Loucy (cell line): ENCODE data around the gene SELENOF.

Experiments used
- H2AFZ ChIP-seq: fragments of 200-600 bp; sonication (generic); 2 replicates; pipeline ENCODE4 v1.6.0; 2016; ENCODE audit warnings: antibody characterized with exemption, mild to moderate bottlenecking, low read length, moderate library complexity
- H3F3A ChIP-seq: fragments of 200-600 bp; 2 replicates; pipeline ENCODE4 v1.6.0; 2016; ENCODE audit warnings: antibody characterized with exemption, low read depth, mild to moderate bottlenecking
- H3K27me3 ChIP-seq: fragments of 200-600 bp; sonication (generic); 2 replicates; pipeline ENCODE4 v1.6.1; 2014; ENCODE audit warnings: low read length, mild to moderate bottlenecking; ENCODE audit not compliant: insufficient read depth, poor library complexity, severe bottlenecking
- H3K36me3 ChIP-seq: fragments of 200-600 bp; sonication (generic); 2 replicates; pipeline ENCODE4 v1.6.1; 2016; ENCODE audit warnings: low read length; ENCODE audit not compliant: insufficient read depth
- H3K4me1 ChIP-seq: fragments of 200-600 bp; sonication (generic); 2 replicates; pipeline ENCODE4 v1.5.1; 2014; ENCODE audit warnings: low read length, mild to moderate bottlenecking; ENCODE audit not compliant: insufficient read depth, poor library complexity, severe bottlenecking
- H3K4me2 ChIP-seq: fragments of 200-600 bp; sonication (generic); 2 replicates; pipeline ENCODE4 v1.6.0; 2014; ENCODE audit warnings: antibody characterized with exemption, low read length, low read depth, mild to moderate bottlenecking; ENCODE audit not compliant: poor library complexity, severe bottlenecking
- H3K4me3 ChIP-seq: fragments of 200-600 bp; sonication (generic); 2 replicates; pipeline ENCODE4 v1.5.1; 2014; ENCODE audit warnings: low read length, mild to moderate bottlenecking, mixed read lengths; ENCODE audit not compliant: poor library complexity, severe bottlenecking
- H3K79me2 ChIP-seq: fragments of 200-600 bp; sonication (generic); 2 replicates; pipeline ENCODE4 v1.6.1; 2014; ENCODE audit warnings: low read length; ENCODE audit not compliant: insufficient read depth
- H3K9ac ChIP-seq: fragments of 200-600 bp; sonication (generic); 2 replicates; pipeline ENCODE4 v1.6.0; 2014; ENCODE audit warnings: mild to moderate bottlenecking, low read depth, low read length, moderate library complexity; ENCODE audit not compliant: poor library complexity, severe bottlenecking
- H3K9me2 ChIP-seq: fragments of 200-600 bp; sonication (generic); replicated peaks from 2 replicates; pipeline ENCODE4 v1.6.1; 2016; ENCODE audit warnings: low read depth, low read length, mixed read lengths
- H3K9me3 ChIP-seq: fragments of 200-600 bp; sonication (generic); 2 replicates; pipeline ENCODE4 v1.6.1; 2014; ENCODE audit warnings: mild to moderate bottlenecking, antibody characterized with exemption, low read length, low read depth; ENCODE audit not compliant: insufficient read depth
- H4K20me1 ChIP-seq: fragments of 200-600 bp; sonication (generic); 2 replicates; pipeline ENCODE4 v1.6.0; 2014; ENCODE audit warnings: antibody characterized with exemption, low read length, mild to moderate bottlenecking; ENCODE audit not compliant: insufficient read depth, poor library complexity, severe bottlenecking
- EZH2phosphoT487 ChIP-seq: fragments of 200-600 bp; IDR thresholded peaks from 2 replicates; pipeline ENCODE4 v1.6.1; 2018; ENCODE audit warnings: antibody characterized with exemption, mild to moderate bottlenecking, moderate library complexity, borderline replicate concordance
- TF ChIP-seq, protein P1 (sequence below): fragments of 200-600 bp; sonication (generic); conservative IDR thresholded peaks from 2 replicates; pipeline ENCODE4 v1.5.1; 2014; ENCODE audit warnings: mild to moderate bottlenecking, antibody characterized with exemption, low read length

The SELENOF gene

DNA sequence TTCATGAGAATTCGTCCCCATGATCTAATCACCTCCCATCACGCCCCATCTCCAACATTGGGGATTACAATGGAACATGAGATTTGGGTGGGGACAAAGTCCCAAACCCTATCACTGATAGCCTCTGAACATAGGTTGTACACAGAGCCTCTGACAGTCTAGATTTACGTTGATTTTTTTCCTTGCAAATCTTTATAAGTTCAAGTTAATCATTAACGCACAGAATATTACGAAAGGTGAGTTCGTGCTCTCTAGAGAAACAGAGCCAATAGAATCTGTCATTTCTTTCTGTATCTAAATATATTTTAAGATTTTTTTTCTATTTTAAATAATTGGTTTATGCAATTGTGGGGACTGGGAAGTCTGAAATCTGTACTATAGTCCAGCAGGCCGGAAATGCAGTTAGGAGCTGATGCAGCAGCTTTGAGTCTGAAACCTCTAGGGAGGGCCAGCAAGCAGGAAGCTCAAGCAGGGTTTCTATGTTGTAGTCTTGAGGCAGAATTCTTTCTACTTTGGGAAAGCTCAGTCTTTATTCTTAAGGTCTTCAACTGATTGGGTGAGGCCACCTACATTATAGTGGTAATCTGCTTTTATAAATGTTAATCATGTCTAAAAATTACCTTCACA lies 61.0 kb downstream of the SELENOF start:
- Histone ChIP-seq H3K27me3 (no peaks in the 10 kb centered on the region), H2AFZ (no peak overlapping the region), H3K36me3 (no peaks in the 10 kb centered on the region), H3K4me2 (no peak overlapping the region), H4K20me1 (no peaks in the 10 kb centered on the region), H3F3A (no peaks in the 10 kb centered on the region), H3K9ac (no peak overlapping the region), H3K4me1 (no peaks in the 10 kb centered on the region), H3K4me3 (no peak overlapping the region), H3K9me2 (no peaks in the 10 kb centered on the region), H3K79me2 (no peaks in the 10 kb centered on the region), H3K9me3 (no peaks in the 10 kb centered on the region)
- TF ChIP-seq EZH2phosphoT487: no peak
- TF ChIP-seq, protein P1, sequence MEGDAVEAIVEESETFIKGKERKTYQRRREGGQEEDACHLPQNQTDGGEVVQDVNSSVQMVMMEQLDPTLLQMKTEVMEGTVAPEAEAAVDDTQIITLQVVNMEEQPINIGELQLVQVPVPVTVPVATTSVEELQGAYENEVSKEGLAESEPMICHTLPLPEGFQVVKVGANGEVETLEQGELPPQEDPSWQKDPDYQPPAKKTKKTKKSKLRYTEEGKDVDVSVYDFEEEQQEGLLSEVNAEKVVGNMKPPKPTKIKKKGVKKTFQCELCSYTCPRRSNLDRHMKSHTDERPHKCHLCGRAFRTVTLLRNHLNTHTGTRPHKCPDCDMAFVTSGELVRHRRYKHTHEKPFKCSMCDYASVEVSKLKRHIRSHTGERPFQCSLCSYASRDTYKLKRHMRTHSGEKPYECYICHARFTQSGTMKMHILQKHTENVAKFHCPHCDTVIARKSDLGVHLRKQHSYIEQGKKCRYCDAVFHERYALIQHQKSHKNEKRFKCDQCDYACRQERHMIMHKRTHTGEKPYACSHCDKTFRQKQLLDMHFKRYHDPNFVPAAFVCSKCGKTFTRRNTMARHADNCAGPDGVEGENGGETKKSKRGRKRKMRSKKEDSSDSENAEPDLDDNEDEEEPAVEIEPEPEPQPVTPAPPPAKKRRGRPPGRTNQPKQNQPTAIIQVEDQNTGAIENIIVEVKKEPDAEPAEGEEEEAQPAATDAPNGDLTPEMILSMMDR: no peak

GRCh38 chr1:86852289-86852688 lies 61.6 kb downstream of the SELENOF start:
- Histone ChIP-seq H3K9ac (no peak overlapping the region), H3K36me3 (no peaks in the 10 kb centered on the region), H2AFZ (no peak overlapping the region), H3K4me3 (no peak overlapping the region), H3K9me2 (no peaks in the 10 kb centered on the region), H3F3A (no peaks in the 10 kb centered on the region), H3K27me3 (no peaks in the 10 kb centered on the region), H3K4me2 (no peak overlapping the region), H3K79me2 (no peaks in the 10 kb centered on the region), H4K20me1 (no peaks in the 10 kb centered on the region), H3K9me3 (no peaks in the 10 kb centered on the region), H3K4me1 (no peaks in the 10 kb centered on the region)
- no peak for TF ChIP-seq EZH2phosphoT487
- TF ChIP-seq, protein P1: no peak

DNA sequence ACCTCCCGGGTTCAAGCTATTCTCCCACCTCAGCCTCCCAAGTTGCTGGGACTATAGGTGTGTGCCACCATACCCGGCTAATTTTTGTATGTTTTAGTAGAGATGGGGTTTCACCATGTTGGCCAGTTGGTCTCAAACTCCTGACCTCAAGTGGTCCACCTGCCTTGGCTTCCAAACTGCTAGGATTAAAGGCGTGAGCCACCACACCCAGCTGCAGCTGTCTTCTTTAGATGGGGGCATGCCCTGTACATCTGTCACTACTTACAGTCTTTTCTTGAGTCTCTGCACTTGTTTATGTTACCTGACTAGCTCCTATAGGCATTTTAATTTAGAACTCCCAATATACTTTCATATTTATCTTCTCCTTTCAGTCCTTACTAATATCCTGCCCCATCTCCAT lies 64.2 kb downstream of the SELENOF start:
- Histone ChIP-seq H3K9me3 (no peaks in the 10 kb centered on the region), H3K4me1 (no peaks in the 10 kb centered on the region), H3K4me2 (no peak overlapping the region), H3K9me2 (no peaks in the 10 kb centered on the region), H3F3A (no peaks in the 10 kb centered on the region), H3K79me2 (no peaks in the 10 kb centered on the region), H4K20me1 (no peaks in the 10 kb centered on the region), H2AFZ (no peak overlapping the region), H3K9ac (no peak overlapping the region), H3K4me3 (no peak overlapping the region), H3K36me3 (no peaks in the 10 kb centered on the region), H3K27me3 (no peaks in the 10 kb centered on the region)
- no peak for TF ChIP-seq EZH2phosphoT487
- TF ChIP-seq, protein P1: no peak
